GM23338 (cell line): ENCODE results near the gene FAM185A. TPM values are rescaled to one million over a fixed set of nuclear protein-coding genes. Genes with fewer than 3 reads are reported as not detected.

Experiments
- ATAC-seq: fragments of 200-7000 bp; cut with Tn5 transposase; 3 replicates; pipeline ENCODE4 v1.9.1; 2020
- DNase-seq: peaks from one replicate; pipeline ENCODE4 v3.0.0-alpha.2; 2015; ENCODE audit warnings: low spot score
- H2AFZ ChIP-seq: fragments of 200-600 bp; sonication (generic); 2 replicates; pipeline ENCODE4 v1.8.0; 2016; ENCODE audit warnings: antibody characterized with exemption, mild to moderate bottlenecking, moderate library complexity
- H3F3A ChIP-seq: fragments of 200-600 bp; sonication (generic); replicated peaks from 2 replicates; pipeline ENCODE4 v1.8.0; 2017; ENCODE audit warnings: antibody characterized with exemption, mixed run types, low read depth
- H3K27ac ChIP-seq: fragments of 200-600 bp; sonication (generic); 2 replicates; pipeline ENCODE4 v1.6.1; 2016; ENCODE audit warnings: low read depth
- H3K27me3 ChIP-seq: fragments of 200-600 bp; sonication (generic); 2 replicates; pipeline ENCODE4 v1.8.0; 2016; ENCODE audit warnings: mild to moderate bottlenecking, mixed run types, moderate library complexity; ENCODE audit not compliant: insufficient read depth
- H3K36me3 ChIP-seq: fragments of 200-600 bp; sonication (generic); 2 replicates; pipeline ENCODE4 v1.8.0; 2016; ENCODE audit warnings: mild to moderate bottlenecking; ENCODE audit not compliant: insufficient read depth
- H3K4me1 ChIP-seq: fragments of 200-600 bp; sonication (generic); 2 replicates; pipeline ENCODE4 v1.8.0; 2016; ENCODE audit warnings: mild to moderate bottlenecking, moderate library complexity; ENCODE audit not compliant: insufficient read depth
- H3K4me2 ChIP-seq: fragments of 200-600 bp; sonication (generic); 2 replicates; pipeline ENCODE4 v1.7.1; 2017; ENCODE audit warnings: mixed run types
- H3K4me3 ChIP-seq: fragments of 200-600 bp; sonication (generic); 2 replicates; pipeline ENCODE4 v1.6.1; 2016; ENCODE audit warnings: mixed run types
- H3K79me2 ChIP-seq: fragments of 200-600 bp; sonication (generic); replicated peaks from 2 replicates; pipeline ENCODE4 v1.8.0; 2017; ENCODE audit warnings: mild to moderate bottlenecking; ENCODE audit not compliant: insufficient read depth
- H3K9me2 ChIP-seq: fragments of 200-600 bp; sonication (generic); 2 replicates; pipeline ENCODE4 v1.8.0; 2017; ENCODE audit not compliant: insufficient read depth
- H4K20me1 ChIP-seq: fragments of 200-600 bp; sonication (generic); replicated peaks from 2 replicates; pipeline ENCODE4 v1.8.0; 2017; ENCODE audit warnings: mild to moderate bottlenecking; ENCODE audit not compliant: insufficient read depth
- H3K27ac Mint-ChIP-seq: 2 replicates; pipeline ENCODE4 v1.8.0; 2020; ENCODE audit warnings: inconsistent platforms, mild to moderate bottlenecking, moderate library complexity, mixed read lengths
- H3K27me3 Mint-ChIP-seq: 3 replicates; pipeline ENCODE4 v1.8.0; 2022; ENCODE audit warnings: low read depth, mild to moderate bottlenecking, moderate library complexity, mixed read lengths, inconsistent platforms; ENCODE audit not compliant: insufficient read depth, poor library complexity
- H3K36me3 Mint-ChIP-seq: 3 replicates; pipeline ENCODE4 v1.8.0; 2021; ENCODE audit warnings: low read depth, mild to moderate bottlenecking, inconsistent platforms, moderate library complexity, mixed read lengths
- H3K4me1 Mint-ChIP-seq: 3 replicates; pipeline ENCODE4 v1.8.0; 2020; ENCODE audit warnings: mild to moderate bottlenecking, inconsistent platforms, mixed read lengths
- H3K4me3 Mint-ChIP-seq: 3 replicates; pipeline ENCODE4 v1.8.0; 2021; ENCODE audit warnings: moderate library complexity, mild to moderate bottlenecking, inconsistent platforms, mixed read lengths
- H3K9me3 Mint-ChIP-seq: 3 replicates; pipeline ENCODE4 v1.8.0; 2020; ENCODE audit warnings: moderate library complexity, mild to moderate bottlenecking, inconsistent platforms, mixed read lengths
- CREB1 ChIP-seq: fragments of 250-450 bp; sonication (Bioruptor Pico); IDR thresholded peaks from 2 replicates; pipeline ENCODE4 v1.5.0; 2020; ENCODE audit warnings: low read depth, mild to moderate bottlenecking, moderate library complexity
- EZH2 ChIP-seq: fragments of 200-600 bp; sonication (generic); IDR thresholded peaks from one replicate; pipeline ENCODE4 v1.8.0; 2017; ENCODE audit warnings: antibody characterized with exemption, mild to moderate bottlenecking, low read depth; ENCODE audit not compliant: unreplicated experiment
- EZH2phosphoT487 ChIP-seq: fragments of 200-600 bp; sonication (generic); IDR thresholded peaks from one replicate; pipeline ENCODE4 v1.8.1; 2018; ENCODE audit warnings: antibody characterized with exemption; ENCODE audit not compliant: unreplicated experiment
- JUNB ChIP-seq: IDR thresholded peaks from one replicate; pipeline ENCODE4 v1.6.1; 2016; ENCODE audit warnings: antibody characterized with exemption; ENCODE audit not compliant: unreplicated experiment
- NANOG ChIP-seq: IDR thresholded peaks from 2 replicates; pipeline ENCODE4 v1.6.1; 2016; ENCODE audit warnings: antibody characterized with exemption, borderline replicate concordance
- POLR2AphosphoS5 ChIP-seq: IDR thresholded peaks from 2 replicates; pipeline ENCODE4 v1.6.1; 2016; ENCODE audit warnings: antibody characterized with exemption, low read depth
- STAT1 ChIP-seq: IDR thresholded peaks from one replicate; pipeline ENCODE4 v1.6.1; 2016; ENCODE audit warnings: antibody characterized with exemption; ENCODE audit not compliant: unreplicated experiment
- ZNF114 ChIP-seq: fragments of 250-450 bp; sonication (Bioruptor Pico); IDR thresholded peaks from 2 replicates; pipeline ENCODE4 v1.5.0; 2020; ENCODE audit warnings: mild to moderate bottlenecking, moderate library complexity
- ZNF331 ChIP-seq: fragments of 250-450 bp; sonication (Bioruptor Pico); IDR thresholded peaks from 2 replicates; pipeline ENCODE4 v1.5.0; 2020; ENCODE audit warnings: low read depth, mild to moderate bottlenecking, moderate library complexity
- polyA plus RNA-seq: library from polyadenylated mRNA; unstranded; fragments of >200 nt; fragmentation: Nextera tagmentation; extraction: Ambion mirVana; gene quantifications from 2 replicates; pipeline ENCODE4 v1.2.1, GENCODE V29; 2016
- total RNA-seq: library from RNA; depleted of rRNA; stranded (reverse); fragments of >200 nt; shearing (Covaris generic); gene quantifications from 2 replicates; pipeline ENCODE4 v1.2.3, GENCODE V29; 2014
- TF ChIP-seq, protein P1 (sequence below): fragments of 250-450 bp; sonication (Bioruptor Pico); IDR thresholded peaks from 2 replicates; pipeline ENCODE4 v1.5.0; 2020; ENCODE audit warnings: mild to moderate bottlenecking, moderate library complexity
- TF ChIP-seq, protein P2 (sequence below): IDR thresholded peaks from one replicate; pipeline ENCODE4 v1.6.1; 2018; ENCODE audit warnings: antibody characterized with exemption; ENCODE audit not compliant: unreplicated experiment
- TF ChIP-seq, protein P3 (sequence below), 2 experiments: fragments of 200-600 bp in 1 of 2; sonication (generic) in 1 of 2; conservative IDR thresholded peaks; 2 replicates each; pipeline versions ENCODE4 v1.5.1 to v1.6.1; 2016 to 2017; ENCODE audit warnings: antibody characterized with exemption in 2 of 2, low read depth in 2 of 2, mild to moderate bottlenecking in 2 of 2, moderate library complexity in 1 of 2

FAM185A gene
- total and polyA plus RNA-seq, 2 experiments from 2014 or later: 5.7 to 11.7 TPM

DNA sequence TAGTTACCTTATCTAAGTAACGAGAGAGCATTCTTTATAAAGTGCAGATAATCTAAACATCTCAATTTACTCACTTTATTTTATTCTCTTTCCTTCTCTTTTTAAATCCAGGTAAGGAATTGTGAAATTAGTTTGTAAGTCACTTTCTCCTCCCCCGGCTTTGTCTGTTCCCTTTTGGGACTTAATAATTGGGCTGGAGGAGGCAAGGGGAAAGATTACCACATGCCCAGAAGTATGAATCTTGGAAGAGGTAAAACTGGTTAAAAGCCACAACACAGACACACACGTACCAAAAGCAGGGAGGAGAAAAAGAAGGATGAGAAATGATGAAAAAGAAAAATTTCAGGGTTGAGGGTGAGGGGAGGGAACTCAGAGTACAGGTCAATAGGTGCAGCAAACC lies 100.7 kb downstream of the FAM185A start:
- ATAC-seq: no peak
- no peak overlapping the region for H2AFZ ChIP-seq
- no peaks in the 10 kb centered on the region for H3F3A ChIP-seq
- H3K4me3 Mint-ChIP-seq: no peak overlapping the region
- H3K4me1 ChIP-seq: no peaks in the 10 kb centered on the region
- H3K4me1 Mint-ChIP-seq: no peaks in the 10 kb centered on the region
- TF ChIP-seq ZNF114 (CRISPR knock-in tag): no peak
- H3K4me2 ChIP-seq: no peak overlapping the region
- H3K27ac Mint-ChIP-seq: no peak overlapping the region
- no peaks in the 10 kb centered on the region for H3K27me3 Mint-ChIP-seq
- H3K9me3 Mint-ChIP-seq: no peaks in the 10 kb centered on the region
- no peaks in the 10 kb centered on the region for H3K79me2 ChIP-seq
- H3K27me3 ChIP-seq: no peaks in the 10 kb centered on the region
- H4K20me1 ChIP-seq: no peaks in the 10 kb centered on the region
- no peaks in the 10 kb centered on the region for H3K9me2 ChIP-seq
- no peak overlapping the region for H3K27ac ChIP-seq
- no peak for DNase-seq
- 0 out of 3 replicates have a peak, but pooled peaks cover 3% of the 10 kb centered on the region for H3K36me3 Mint-ChIP-seq
- no peaks in the 10 kb centered on the region for H3K36me3 ChIP-seq
- H3K4me3 ChIP-seq: no peak overlapping the region

DNA sequence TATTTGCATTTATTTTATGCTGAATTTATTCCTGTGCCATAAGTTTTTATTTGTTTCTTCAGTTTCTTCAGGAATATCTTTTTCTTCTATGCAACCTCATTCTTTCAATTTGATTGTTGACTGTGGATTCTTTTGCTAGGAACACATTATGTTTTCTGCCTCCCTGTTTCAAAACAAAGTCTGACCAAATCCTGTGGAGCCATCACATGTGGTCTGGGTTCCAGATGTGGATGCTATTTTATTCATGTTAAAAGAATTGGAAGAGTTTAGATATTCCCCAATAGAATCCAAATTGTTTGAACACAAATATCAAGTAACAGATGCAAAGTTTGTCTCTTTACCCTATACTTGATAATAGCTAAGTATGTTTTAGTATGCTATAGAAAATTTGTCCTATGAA lies 107.2 kb downstream of the FAM185A start:
- Mint-ChIP-seq H3K9me3 (no peaks in the 10 kb centered on the region), H3K4me1 (peaks cover 12% of the 10 kb centered on the region), H3K36me3 (0 out of 3 replicates have a peak, but pooled peaks cover 3% of the 10 kb centered on the region), H3K4me3 (no peak overlapping the region), H3K27ac (no peak overlapping the region), H3K27me3 (no peaks in the 10 kb centered on the region)
- H3K36me3 ChIP-seq: no peaks in the 10 kb centered on the region
- H2AFZ ChIP-seq: no peak overlapping the region
- no peaks in the 10 kb centered on the region for H3K27me3 ChIP-seq
- no peak overlapping the region for H3K4me2 ChIP-seq
- H4K20me1 ChIP-seq: no peaks in the 10 kb centered on the region
- no peaks in the 10 kb centered on the region for H3K9me2 ChIP-seq
- no peaks in the 10 kb centered on the region for H3K4me1 ChIP-seq
- DNase-seq: no peak
- H3K27ac ChIP-seq: no peak overlapping the region
- H3K79me2 ChIP-seq: no peaks in the 10 kb centered on the region
- no peak for ATAC-seq
- no peak overlapping the region for H3K4me3 ChIP-seq
- H3F3A ChIP-seq: no peaks in the 10 kb centered on the region
- TF ChIP-seq, protein P1, sequence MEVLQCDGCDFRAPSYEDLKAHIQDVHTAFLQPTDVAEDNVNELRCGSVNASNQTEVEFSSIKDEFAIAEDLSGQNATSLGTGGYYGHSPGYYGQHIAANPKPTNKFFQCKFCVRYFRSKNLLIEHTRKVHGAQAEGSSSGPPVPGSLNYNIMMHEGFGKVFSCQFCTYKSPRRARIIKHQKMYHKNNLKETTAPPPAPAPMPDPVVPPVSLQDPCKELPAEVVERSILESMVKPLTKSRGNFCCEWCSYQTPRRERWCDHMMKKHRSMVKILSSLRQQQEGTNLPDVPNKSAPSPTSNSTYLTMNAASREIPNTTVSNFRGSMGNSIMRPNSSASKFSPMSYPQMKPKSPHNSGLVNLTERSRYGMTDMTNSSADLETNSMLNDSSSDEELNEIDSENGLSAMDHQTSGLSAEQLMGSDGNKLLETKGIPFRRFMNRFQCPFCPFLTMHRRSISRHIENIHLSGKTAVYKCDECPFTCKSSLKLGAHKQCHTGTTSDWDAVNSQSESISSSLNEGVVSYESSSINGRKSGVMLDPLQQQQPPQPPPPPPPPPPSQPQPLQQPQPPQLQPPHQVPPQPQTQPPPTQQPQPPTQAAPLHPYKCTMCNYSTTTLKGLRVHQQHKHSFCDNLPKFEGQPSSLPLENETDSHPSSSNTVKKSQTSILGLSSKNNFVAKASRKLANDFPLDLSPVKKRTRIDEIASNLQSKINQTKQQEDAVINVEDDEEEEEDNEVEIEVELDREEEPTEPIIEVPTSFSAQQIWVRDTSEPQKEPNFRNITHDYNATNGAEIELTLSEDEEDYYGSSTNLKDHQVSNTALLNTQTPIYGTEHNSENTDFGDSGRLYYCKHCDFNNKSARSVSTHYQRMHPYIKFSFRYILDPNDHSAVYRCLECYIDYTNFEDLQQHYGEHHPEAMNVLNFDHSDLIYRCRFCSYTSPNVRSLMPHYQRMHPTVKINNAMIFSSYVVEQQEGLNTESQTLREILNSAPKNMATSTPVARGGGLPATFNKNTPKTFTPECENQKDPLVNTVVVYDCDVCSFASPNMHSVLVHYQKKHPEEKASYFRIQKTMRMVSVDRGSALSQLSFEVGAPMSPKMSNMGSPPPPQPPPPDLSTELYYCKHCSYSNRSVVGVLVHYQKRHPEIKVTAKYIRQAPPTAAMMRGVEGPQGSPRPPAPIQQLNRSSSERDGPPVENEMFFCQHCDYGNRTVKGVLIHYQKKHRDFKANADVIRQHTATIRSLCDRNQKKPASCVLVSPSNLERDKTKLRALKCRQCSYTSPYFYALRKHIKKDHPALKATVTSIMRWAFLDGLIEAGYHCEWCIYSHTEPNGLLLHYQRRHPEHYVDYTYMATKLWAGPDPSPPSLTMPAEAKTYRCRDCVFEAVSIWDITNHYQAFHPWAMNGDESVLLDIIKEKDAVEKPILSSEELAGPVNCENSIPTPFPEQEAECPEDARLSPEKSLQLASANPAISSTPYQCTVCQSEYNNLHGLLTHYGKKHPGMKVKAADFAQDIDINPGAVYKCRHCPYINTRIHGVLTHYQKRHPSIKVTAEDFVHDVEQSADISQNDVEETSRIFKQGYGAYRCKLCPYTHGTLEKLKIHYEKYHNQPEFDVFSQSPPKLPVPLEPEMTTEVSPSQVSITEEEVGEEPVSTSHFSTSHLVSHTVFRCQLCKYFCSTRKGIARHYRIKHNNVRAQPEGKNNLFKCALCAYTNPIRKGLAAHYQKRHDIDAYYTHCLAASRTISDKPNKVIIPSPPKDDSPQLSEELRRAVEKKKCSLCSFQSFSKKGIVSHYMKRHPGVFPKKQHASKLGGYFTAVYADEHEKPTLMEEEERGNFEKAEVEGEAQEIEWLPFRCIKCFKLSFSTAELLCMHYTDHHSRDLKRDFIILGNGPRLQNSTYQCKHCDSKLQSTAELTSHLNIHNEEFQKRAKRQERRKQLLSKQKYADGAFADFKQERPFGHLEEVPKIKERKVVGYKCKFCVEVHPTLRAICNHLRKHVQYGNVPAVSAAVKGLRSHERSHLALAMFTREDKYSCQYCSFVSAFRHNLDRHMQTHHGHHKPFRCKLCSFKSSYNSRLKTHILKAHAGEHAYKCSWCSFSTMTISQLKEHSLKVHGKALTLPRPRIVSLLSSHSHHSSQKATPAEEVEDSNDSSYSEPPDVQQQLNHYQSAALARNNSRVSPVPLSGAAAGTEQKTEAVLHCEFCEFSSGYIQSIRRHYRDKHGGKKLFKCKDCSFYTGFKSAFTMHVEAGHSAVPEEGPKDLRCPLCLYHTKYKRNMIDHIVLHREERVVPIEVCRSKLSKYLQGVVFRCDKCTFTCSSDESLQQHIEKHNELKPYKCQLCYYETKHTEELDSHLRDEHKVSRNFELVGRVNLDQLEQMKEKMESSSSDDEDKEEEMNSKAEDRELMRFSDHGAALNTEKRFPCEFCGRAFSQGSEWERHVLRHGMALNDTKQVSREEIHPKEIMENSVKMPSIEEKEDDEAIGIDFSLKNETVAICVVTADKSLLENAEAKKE (CRISPR knock-in tag): no peak
- TF ChIP-seq, protein P2, sequence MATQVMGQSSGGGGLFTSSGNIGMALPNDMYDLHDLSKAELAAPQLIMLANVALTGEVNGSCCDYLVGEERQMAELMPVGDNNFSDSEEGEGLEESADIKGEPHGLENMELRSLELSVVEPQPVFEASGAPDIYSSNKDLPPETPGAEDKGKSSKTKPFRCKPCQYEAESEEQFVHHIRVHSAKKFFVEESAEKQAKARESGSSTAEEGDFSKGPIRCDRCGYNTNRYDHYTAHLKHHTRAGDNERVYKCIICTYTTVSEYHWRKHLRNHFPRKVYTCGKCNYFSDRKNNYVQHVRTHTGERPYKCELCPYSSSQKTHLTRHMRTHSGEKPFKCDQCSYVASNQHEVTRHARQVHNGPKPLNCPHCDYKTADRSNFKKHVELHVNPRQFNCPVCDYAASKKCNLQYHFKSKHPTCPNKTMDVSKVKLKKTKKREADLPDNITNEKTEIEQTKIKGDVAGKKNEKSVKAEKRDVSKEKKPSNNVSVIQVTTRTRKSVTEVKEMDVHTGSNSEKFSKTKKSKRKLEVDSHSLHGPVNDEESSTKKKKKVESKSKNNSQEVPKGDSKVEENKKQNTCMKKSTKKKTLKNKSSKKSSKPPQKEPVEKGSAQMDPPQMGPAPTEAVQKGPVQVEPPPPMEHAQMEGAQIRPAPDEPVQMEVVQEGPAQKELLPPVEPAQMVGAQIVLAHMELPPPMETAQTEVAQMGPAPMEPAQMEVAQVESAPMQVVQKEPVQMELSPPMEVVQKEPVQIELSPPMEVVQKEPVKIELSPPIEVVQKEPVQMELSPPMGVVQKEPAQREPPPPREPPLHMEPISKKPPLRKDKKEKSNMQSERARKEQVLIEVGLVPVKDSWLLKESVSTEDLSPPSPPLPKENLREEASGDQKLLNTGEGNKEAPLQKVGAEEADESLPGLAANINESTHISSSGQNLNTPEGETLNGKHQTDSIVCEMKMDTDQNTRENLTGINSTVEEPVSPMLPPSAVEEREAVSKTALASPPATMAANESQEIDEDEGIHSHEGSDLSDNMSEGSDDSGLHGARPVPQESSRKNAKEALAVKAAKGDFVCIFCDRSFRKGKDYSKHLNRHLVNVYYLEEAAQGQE: no peak
- TF ChIP-seq STAT1 (no peak), EZH2phosphoT487 (no peak), POLR2AphosphoS5 (no peak), EZH2 (no peak), ZNF114 (CRISPR knock-in tag) (no peak), JUNB (no peak), ZNF331 (CRISPR knock-in tag) (no peak), NANOG (no peak), CREB1 (no peak)
- TF ChIP-seq, protein P3, sequence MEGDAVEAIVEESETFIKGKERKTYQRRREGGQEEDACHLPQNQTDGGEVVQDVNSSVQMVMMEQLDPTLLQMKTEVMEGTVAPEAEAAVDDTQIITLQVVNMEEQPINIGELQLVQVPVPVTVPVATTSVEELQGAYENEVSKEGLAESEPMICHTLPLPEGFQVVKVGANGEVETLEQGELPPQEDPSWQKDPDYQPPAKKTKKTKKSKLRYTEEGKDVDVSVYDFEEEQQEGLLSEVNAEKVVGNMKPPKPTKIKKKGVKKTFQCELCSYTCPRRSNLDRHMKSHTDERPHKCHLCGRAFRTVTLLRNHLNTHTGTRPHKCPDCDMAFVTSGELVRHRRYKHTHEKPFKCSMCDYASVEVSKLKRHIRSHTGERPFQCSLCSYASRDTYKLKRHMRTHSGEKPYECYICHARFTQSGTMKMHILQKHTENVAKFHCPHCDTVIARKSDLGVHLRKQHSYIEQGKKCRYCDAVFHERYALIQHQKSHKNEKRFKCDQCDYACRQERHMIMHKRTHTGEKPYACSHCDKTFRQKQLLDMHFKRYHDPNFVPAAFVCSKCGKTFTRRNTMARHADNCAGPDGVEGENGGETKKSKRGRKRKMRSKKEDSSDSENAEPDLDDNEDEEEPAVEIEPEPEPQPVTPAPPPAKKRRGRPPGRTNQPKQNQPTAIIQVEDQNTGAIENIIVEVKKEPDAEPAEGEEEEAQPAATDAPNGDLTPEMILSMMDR (conservative IDR thresholded peaks at IDR 0.05; ENCODE audit: low read depth in 2 of 2): no peak
